ENCODE measurements around the gene DOCK2. TPM values are rescaled to one million over a fixed set of nuclear protein-coding genes. Genes with fewer than 3 reads are reported as not detected.

The DOCK2 gene
- total RNA-seq, 1 experiment from 2014 or later, result 4.6 TPM

- TF ChIP-seq ARID4B (CRISPR knock-in tag; IDR thresholded peaks at IDR 0.05; ENCODE audit: borderline replicate concordance), result no peak
- no peak for TF ChIP-seq STAT6 (CRISPR knock-in tag; conservative IDR thresholded peaks at IDR 0.05; ENCODE audit: low read depth)
- no peak for TF ChIP-seq TEAD1 (CRISPR knock-in tag; IDR thresholded peaks at IDR 0.05)
These were observed 166.3 kb downstream of the DOCK2 start (continued) for GRCh38 chr5:169803077-169803981.

GRCh38 chr5:169804861-169805260 lies 167.8 kb downstream of the DOCK2 start:
- ChIA-PET CTCF (interaction anchor here (0.7 to 5.9 kb wide), 2 partner anchors 122 to 175 kb away, joined by 3 to 36 read pairs; partner anchors contain the start of gene INSYN2B), POLR2A (interaction anchor here (0.7 kb wide), 1 partner anchor 1677 kb away, joined by 4 read pairs; no protein-coding TSS in a partner anchor)
- ATAC-seq (no peak), DNase-seq (ENCODE audit: low spot score) (no peak)
- no peaks in the 10 kb centered on the region for H3K9me3 Mint-ChIP-seq
- peaks cover 5% of the 10 kb centered on the region for H3K27me3 Mint-ChIP-seq (ENCODE audit: low read depth)
- no peak for TF ChIP-seq FOXJ3 (CRISPR knock-in tag; IDR thresholded peaks at IDR 0.05; ENCODE audit: borderline replicate concordance)
- TF ChIP-seq TEAD1 (CRISPR knock-in tag; IDR thresholded peaks at IDR 0.05), result no peak
- TF ChIP-seq PREB (CRISPR knock-in tag; IDR thresholded peaks at IDR 0.05; ENCODE audit: borderline replicate concordance), result no peak
- TF ChIP-seq JUN (CRISPR knock-in tag; IDR thresholded peaks at IDR 0.05), result no peak
- TF ChIP-seq HMGA2 (CRISPR knock-in tag; IDR thresholded peaks at IDR 0.05), result no peak
- TF ChIP-seq ZNF396 (CRISPR knock-in tag; IDR thresholded peaks at IDR 0.05; ENCODE audit: borderline replicate concordance), result no peak
- no peak for TF ChIP-seq CBFB (CRISPR knock-in tag; IDR thresholded peaks at IDR 0.05; ENCODE audit: low read depth)
- no peak for TF ChIP-seq MAX (CRISPR knock-in tag; IDR thresholded peaks at IDR 0.05)
- H3K27ac Mint-ChIP-seq, result no peak overlapping the region
- no peak overlapping the region for H3K4me3 Mint-ChIP-seq
- H3K4me1 Mint-ChIP-seq, result peaks cover 42% of the 10 kb centered on the region
- H3K36me3 Mint-ChIP-seq, result no peaks in the 10 kb centered on the region

- ChIA-PET POLR2A (interaction anchor here (0.7 kb wide), 1 partner anchor 1676 kb away, joined by 4 read pairs; no protein-coding TSS in a partner anchor), CTCF (interaction anchor here (5.9 kb wide), 1 partner anchor 174 kb away, joined by 36 read pairs; the partner anchor contains the start of gene INSYN2B)
- H3K9me3 Mint-ChIP-seq, result no peaks in the 10 kb centered on the region
- H3K4me3 Mint-ChIP-seq, result no peak overlapping the region
- H3K36me3 Mint-ChIP-seq, result no peaks in the 10 kb centered on the region
- H3K4me1 Mint-ChIP-seq, result peaks cover 43% of the 10 kb centered on the region
- peaks cover 5% of the 10 kb centered on the region for H3K27me3 Mint-ChIP-seq (ENCODE audit: low read depth)
- no peak overlapping the region for H3K27ac Mint-ChIP-seq
- TF ChIP-seq ZNF512 (CRISPR knock-in tag; IDR thresholded peaks at IDR 0.05; ENCODE audit: borderline replicate concordance), result no peak
- TF ChIP-seq MXD4 (CRISPR knock-in tag; IDR thresholded peaks at IDR 0.05; ENCODE audit: borderline replicate concordance), result no peak
- no peak for TF ChIP-seq ELF4 (CRISPR knock-in tag; IDR thresholded peaks at IDR 0.05; ENCODE audit: low read depth)
- DNase-seq (ENCODE audit: low spot score) (no peak), ATAC-seq (no peak)
These were observed 168.5 kb downstream of the DOCK2 start for GRCh38 chr5:169805527-169805934.

Data from WTC11 (cell line).